GM11168 (cell line): ENCODE results near the gene C7orf25.
"Not testable (repeated sequence)": the region's sequence is repeated elsewhere in the genome, so short reads cannot be mapped to it uniquely, and the experiment has no call there.

Experiments
- in situ Hi-C: fragments of 300-500 bp; cut with MboI; formaldehyde crosslinking; loops from one replicate; pipeline ENCODE4 v1.12.0; 2022; ENCODE audit warnings: low sequenced_read_pairs; ENCODE audit not compliant: unreplicated experiment

Gene C7orf25

GRCh38 chr7:42885183-42885582 lies 26.7 kb downstream of the C7orf25 start:
- in situ Hi-C loops, result not testable (repeated sequence)

GRCh38 chr7:42883950-42884349 lies 27.9 kb downstream of the C7orf25 start:
- in situ Hi-C loops, result no loop called here

- in situ Hi-C loops, result no loop called here
Measured at GRCh38 chr7:42880392-42880791, 31.5 kb downstream of the C7orf25 start.

- in situ Hi-C loops, result no loop called here
Measured at GRCh38 chr7:42878303-42878702, 33.6 kb downstream of the C7orf25 start.

- in situ Hi-C loops, result no loop called here
Measured at GRCh38 chr7:42877862-42878261, 34.0 kb downstream of the C7orf25 start.

- in situ Hi-C loops, result no loop called here
Measured at GRCh38 chr7:42876182-42877068, 35.4 kb downstream of the C7orf25 start.

GRCh38 chr7:42869131-42870020 lies 42.5 kb downstream of the C7orf25 start:
- in situ Hi-C loops, result no loop called here

GRCh38 chr7:42868480-42868879 lies 43.4 kb downstream of the C7orf25 start:
- in situ Hi-C loops, result no loop called here
